GM19468 (cell line): ENCODE measurements around the gene STN1.

Source experiments
- ATAC-seq: cut with Tn5 transposase; IDR thresholded peaks from one replicate; pipeline ENCODE4 v1.9.1; 2021; ENCODE audit warnings: mild to moderate bottlenecking, moderate library complexity, moderate number of reproducible peaks; ENCODE audit not compliant: unreplicated experiment; ENCODE audit errors: extremely low read depth

Gene STN1

DNA sequence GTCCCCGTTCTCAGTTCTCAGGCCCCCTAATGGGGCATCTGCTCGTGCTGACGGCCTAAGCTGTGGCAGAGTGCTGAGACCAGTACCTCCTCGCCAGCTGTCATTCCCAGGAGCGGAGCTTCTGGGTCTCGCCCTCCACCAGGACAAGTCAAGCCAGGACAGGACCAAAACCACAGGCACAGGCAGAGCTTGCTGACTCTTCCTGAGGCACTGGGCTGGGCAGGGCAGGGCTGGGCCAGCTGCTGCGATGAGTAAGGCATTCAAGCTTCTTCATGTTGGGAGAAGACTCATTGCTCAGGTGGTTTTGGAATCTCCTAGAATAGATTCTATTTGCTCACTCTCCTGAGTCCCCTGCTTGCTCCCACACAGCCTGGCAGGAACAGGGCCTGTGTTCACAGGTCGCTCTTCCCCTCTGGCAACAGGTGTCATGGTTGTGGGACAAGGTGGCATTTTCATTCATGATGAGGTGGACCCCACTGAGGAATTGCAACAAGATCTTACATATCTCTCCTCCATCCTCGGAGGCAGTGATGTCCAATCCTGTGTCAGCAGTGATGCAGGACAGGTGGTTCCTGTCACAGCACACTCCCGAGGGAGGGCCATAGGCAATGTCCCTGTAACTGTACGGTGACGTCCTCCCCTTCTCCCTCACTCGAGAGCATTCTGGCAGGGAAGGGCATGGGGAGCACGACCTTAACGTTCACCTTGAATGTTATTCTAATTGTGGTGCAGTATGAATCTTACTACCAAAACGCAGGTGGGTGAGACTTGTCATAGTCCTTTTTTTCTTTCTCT is 45.6 kb downstream of the STN1 start:
- ATAC-seq, result no peak

DNA sequence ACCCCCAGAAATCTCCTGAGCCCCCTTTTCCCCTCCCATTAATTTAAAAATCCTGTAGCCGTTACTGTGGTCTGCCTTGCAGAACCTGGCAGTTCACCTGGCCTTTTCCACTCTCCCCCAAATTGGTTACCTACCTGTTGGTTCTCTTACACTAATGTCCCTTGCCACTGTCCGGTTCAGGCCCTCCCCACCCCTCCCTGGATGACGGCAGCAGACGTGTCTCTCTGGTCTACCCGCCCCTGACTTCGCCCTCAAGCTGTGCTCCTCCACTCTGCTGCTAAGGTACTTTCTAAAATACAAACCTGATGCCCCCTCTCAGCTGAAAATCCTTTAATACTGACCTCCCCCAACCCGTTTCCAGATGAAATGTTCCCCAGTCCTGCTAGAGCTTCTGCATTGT is 47.0 kb downstream of the STN1 start:
- no peak for ATAC-seq

DNA sequence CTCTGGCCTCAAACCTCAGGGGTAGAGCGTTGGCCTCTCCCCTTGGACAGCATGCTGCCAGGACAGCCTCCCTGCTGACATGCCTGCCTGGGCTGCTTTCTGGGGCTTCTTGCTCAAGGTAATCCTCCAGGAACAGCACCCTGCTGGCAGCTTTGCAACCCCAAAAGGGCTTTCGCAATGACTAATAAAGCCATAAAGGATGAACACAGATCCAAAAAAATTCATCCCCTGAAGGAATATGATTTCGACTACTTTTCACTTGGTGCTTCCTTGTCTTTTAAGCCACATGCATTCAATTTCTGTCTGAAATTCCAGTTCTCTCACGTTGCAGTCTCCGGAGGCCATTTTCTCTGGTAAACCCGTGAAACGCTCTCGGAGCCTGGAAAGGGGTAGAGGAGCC is 47.5 kb downstream of the STN1 start:
- no peak for ATAC-seq

DNA sequence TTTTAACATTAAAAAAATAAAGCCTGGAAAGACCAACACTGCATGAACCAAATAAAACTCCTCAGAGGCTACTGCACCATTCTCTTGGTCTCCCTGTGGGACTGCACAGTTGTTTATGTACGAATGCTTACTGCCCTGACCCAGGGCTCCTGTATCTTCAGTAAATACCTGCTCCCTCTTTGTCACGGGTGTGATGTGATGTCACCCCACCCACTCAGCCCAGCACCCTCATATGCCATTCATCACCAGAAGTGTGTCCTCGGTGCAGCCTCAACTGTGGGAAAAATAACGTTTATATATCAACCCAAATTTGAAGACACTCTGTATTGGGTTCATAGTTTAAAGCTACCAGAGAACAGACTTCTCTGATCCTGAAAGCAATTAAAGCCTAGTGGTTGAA is 48.6 kb downstream of the STN1 start:
- no peak for ATAC-seq

DNA sequence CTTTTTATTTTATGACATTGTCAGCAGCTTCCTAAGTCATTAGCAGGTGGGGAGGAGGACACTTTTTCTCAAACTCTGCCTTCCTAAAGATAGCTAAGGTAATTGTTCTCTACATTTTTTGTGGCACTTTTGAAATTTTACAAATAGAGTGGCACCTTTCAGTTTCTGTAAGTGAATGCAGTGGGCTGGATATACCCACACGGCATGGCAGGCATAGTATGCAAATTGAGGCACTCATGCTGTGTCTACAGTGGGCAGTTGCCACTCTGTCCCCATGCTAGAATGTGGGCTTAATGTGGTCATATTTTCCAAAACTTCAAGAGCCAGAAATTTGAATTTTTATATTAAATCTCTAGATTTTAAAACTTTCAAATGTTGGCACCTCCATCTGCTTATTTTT is 49.8 kb downstream of the STN1 start:
- ATAC-seq, result no peak

DNA sequence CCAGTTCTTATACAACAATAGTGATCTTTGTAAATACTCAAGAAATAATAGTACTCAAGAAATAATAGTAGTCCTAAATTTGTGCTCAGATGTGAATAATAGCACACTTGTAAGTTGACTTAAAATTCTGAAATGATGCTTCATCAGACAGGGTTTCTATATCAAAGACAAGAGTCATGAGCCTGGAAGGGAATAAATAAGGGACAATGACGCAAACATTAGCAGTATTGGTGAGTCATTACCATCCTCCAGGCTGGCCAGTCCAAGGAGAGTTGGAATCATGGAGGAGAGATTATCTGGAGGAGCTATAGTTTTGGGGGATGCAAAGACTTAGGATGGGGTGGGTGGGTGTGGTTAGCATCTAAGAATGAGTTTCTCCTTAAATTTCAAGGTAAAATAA is 56.5 kb downstream of the STN1 start:
- ATAC-seq, result no peak

DNA sequence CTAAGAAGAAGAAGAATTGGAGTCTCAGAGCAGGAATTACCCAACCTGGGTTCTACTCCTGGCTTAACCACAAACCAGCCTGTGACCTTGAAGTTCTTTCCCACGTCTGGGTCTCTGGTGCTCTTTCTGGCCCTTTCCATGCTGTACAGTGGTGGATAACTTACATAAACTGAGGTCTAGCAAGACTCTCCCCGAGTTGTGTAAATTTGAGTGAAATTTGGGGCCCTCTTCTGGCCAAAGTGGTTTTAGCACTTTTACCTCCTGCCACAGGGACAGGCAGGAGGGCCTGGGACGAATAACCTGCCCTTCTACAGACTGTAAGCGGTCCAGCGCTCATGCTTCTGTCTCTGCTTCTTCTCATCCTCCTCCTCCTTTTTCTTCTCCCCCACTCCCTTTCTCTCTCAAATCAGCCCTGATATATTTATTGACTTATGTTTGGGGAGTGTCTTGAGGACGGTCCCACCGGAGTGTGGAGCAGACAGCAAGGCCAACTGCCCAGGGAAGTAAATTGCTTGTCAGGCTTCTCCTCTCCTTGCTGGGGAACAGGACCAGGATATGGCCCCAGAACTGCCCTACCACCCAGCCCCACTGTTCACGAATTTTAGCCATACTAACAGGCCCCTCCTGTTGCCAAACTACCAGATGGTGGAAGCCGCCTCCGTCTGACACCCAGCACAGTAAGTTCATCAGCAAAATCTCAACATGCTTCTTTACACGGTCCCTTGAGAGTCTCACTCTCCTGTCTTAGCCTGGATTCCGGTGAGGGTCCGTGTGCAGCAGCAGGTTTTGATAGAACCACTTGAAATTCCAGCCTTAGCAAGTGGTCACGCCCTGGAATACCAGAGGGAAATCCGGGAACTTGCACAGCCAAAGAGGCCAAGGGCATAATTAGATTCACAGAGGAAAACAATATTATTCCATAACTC is 58.6 kb downstream of the STN1 start:
- ATAC-seq, result no peak

DNA sequence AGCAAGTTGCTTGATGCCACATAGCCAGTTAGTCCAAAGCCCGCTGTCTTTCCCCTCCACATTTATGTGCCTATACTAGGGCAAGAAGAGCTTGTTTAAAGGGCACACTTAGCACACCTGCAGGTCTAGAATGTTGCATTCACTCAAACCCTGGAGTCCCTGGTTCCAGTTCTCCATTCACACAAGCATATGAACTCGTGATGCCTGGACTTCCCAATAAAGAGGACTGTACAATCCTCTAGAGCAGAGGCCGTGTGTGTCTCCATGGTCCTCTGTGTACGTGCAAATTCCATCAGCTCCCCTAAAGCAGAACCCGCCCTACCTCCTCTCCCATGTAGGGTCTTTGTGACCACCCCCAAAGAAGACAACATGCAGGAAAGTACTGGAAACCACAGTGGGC is 59.6 kb downstream of the STN1 start:
- ATAC-seq, result no peak

DNA sequence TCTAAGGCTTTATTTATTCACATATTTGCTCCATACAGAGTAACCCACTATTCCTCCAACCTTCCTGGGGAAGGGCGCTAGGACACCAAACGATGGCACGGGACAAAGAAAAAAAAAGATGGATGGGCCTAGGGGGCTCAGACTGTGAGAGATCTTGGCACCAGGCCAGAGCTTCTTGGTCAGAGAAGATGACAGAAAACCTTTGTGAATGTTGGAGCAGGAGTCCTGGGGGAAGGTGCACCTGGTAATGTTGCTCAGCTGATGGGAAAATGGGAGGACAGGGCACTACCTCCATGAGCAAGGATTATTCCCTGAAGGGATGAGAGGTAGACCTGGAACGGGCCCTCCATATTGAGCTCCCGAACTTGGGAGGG is 61.2 kb downstream of the STN1 start:
- no peak for ATAC-seq

DNA sequence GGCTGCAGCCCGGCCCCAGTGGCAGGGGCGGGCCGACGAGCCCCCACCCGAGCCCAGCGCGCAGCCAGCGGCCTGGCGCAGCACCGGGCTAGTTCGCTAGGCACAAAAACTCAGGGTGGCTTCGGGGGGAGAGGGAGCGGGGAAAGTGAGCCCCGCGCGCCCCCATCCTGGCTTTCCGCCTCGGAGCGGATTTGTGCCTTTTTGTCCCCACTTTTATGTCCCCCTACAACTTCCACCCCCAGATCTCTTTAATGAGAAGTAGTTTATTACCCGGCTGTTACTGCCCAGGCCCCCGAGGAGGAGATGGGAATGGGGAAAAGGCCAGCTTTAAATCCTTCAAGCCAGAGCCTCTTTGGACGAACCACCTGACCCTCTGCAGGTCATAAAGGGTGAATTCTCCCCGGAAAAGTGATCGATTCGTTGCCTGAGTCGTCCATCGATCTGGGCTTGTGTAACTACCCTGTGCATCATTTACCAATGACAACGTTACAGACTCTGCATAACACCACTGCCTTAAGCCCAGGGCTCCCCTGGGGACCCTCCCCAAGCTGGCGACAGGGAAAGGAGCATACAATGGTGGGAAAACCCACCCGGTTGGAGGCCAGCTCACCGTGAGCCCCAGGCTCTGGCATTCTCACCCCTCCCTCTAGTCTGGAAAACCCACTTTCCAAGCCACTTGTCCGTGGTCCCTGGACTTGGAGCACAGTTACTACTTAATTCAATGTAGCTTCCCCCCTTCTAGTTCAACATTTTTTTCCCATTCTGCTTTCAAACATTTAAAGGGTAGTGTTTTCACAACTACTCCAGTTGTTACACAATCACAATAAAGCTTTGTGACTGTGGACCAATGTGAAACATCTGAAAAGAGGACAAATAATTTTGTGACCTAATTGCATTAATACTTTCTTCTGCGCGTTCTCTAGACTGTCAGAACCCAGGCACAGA is 61.9 kb downstream of the STN1 start:
- no peak for ATAC-seq

DNA sequence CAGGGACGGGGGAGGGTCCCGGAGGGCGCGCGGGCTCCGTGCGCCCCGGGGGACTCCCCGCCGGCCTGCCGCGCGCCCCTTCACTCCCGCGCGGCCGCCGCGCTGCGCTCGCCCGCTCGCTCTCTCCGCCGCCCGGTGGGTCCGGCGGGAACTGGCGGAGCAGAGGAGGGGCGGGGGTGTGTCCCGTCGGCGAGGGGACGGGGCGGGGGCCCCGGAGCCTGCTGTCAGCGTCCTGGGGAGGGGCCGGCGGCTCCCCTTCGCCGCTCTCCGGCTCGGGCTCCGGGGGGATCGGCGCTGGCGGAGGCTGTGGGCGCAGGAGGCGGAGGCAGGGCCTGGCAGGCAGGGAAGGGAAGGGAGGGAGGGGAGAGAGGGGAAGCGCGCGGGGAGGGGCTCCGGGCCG is 62.6 kb downstream of the STN1 start, which contains the start of gene SH3PXD2A:
Gene SH3PXD2A, minus strand, starts transcription at position 153 of the 400 bp plus-strand sequence. CDS start 310 bp downstream, outside the sequence.
- ATAC-seq, result no peak

DNA sequence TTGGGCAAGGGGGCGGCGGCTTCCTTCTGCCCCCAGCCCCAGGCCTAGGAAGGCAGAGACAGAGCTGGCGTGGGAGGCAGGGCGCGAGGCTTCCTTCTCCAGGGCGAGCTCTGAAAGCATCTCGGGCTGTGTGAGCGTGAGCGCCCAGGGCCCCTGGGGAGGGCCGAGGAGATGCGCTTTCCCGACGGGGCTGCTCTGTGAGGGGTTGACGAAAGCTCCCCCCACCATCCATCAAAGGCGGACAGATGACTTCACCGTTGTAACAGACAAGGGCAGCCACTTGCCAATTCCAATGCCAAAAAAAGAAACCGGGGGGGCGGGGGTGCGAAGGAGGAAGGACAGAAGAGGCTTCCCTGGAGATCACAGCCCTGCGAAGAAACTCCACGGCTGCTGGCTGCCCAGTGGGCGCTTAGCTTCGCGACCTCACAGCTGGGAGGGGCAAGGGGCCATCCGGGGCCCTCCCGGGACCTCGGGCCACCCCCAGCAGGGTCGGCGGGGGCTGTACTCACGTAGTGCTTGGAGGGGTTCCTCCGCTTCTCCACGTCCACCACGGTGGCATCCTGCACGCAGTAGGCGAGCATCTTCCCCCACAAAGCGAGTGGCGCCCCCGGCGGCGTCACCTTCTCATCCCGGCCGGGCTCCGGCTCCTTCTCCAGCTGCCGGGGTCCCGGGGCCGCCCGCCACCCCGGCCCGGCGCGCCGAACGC is 63.1 kb downstream of the STN1 start:
- no peak for ATAC-seq

DNA sequence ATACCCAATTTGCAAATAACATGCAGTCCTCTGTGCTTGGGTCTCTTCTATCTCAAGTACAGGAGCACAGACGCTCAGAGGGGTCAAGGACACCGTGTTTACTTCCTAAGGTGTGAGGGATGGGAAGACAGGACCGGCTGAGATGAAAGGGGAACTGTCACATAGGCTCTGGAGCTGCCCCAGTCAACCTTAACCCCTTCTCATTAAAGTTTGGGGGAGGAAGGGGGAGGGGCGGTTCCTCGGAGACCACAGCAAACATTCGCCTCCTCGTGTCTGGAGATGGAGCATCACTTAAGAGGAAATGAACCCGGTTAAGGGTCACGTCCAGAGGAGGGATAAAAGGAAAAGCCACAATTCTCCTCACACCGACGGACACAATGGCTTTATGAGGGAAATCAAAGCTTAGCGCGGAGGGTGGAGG is 63.7 kb downstream of the STN1 start:
- no peak for ATAC-seq

DNA sequence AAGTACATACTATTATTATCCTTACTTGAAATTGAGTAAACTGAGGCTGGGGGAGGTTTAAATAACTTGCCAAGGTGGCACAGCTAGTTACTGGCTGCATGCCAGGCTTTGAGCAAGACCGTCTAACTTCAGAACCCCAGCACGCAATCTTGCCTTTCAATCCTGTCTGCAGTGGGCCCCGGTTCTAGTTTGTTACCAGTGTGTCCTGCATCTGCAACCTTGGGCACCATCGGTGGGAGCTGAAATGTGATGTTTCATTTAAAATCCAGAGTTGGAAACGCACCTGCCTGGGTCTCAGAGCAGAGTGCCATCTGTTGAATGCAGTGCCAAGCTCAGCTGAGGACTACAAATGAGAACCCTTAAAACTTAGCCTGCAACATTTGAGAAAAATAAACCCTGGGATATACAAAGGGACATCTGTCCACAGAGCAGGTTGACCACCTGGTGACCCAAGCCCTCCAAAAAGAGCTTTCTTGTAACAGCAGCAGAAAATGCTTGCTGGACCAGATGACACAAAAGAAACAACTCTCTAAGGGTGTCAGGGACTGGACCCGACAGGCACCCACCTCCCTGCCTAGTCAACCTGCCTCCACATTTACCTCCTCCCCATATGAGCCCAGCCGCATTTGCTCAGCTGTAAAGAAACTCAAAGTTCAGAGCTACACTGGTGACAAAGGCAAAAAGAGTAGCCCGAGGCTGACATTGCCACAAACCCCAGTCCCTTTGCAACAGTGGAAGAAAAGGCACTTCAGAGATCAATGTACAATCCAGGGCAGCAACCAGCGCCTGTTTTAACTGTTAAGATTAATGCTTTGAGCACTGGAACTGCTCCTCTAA is 64.3 kb downstream of the STN1 start:
- no peak for ATAC-seq

DNA sequence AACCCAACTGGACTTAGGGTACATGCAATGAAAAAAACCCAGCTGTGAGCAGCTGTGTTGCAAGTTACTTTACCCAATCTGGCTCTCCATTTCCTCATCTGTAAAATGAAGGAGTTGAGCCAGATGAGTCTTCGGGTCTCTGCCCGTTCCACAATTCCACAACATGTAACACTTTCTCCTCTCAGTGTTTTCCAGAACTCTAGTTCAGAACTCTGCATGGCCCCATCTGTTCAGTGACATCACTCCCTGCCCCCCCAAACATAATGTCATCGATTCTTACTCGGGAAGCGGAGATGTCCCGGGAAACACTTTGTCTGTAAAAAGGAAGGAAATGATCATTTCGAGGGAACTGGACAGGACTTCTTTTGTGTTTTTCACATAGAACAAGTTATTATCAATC is 65.1 kb downstream of the STN1 start:
- no peak for ATAC-seq

DNA sequence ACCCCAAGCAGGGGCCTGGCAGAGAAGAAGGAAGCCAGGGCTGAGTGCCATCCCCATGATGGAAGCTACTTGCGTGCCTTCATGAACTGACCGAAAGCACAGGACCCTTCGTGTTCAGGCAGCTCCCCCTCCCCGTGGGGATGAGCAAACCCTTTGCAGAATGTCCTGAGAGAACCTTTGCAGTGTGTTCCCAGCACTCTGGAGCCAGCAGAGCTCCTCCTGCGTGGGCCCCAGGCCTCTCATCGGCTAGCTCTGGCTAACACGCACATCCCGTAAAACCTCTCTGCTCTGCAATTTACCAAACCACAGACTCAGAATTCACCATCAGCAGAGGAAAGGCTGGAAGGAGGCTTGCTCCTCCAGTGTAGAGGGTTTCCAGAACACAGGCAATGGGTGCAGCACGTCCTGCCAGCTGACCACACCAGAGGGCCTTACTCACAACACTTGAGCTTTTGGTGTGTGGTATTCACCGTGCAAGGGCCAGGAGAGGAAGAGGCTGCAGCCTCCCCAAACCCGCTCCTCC is 65.7 kb downstream of the STN1 start:
- ATAC-seq, result no peak

DNA sequence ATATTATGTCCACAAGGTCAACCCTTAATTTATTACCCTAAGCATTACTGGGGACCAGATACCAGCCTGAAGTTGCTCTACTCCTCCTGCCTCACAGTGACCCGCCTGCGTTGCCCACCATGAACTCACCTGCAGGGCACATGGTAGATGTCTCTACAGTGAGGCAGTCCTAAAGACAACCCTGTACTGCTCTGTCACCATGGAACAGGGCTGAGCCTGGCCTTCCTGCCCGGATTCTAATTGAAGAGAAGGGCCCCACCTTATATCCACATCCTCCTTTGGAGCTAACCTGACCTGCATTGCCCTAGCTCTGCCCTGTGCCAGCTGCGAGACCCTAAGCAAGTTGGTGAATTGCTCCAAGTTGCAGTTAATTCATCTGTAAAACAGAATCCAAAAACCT is 66.7 kb downstream of the STN1 start:
- no peak for ATAC-seq

DNA sequence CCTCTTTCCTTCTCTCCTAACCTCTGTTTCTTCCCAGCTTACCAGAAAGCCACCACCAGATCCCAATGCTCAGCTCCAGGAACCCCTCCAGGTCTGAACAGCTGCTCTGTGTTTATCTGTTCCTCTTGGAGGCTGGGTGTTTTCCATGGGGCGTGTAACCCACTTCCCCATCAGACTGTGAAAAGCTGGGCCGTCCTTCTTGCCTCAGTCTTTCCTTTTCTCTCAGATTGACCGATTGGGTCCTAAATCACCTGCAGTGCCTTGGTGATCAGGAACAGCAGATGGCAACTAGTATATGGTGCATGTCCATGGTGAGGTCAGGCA is 67.5 kb downstream of the STN1 start:
- no peak for ATAC-seq
